ENCODE results near the gene IL25.
"Not testable (repeated sequence)": the region's sequence is repeated elsewhere in the genome, so short reads cannot be mapped to it uniquely, and the experiment has no call there.

Gene IL25

GRCh38 chr14:23372509-23372908, at the start of gene IL25:
TSS of gene IL25 (plus strand) at chr14:23372809.
- no peak for TF ChIP-seq CTCF (IDR thresholded peaks at IDR 0.05; ENCODE audit: low read depth, low read length)
- no peak for DNase-seq (ENCODE audit: extremely low read depth, low read depth)

DNA sequence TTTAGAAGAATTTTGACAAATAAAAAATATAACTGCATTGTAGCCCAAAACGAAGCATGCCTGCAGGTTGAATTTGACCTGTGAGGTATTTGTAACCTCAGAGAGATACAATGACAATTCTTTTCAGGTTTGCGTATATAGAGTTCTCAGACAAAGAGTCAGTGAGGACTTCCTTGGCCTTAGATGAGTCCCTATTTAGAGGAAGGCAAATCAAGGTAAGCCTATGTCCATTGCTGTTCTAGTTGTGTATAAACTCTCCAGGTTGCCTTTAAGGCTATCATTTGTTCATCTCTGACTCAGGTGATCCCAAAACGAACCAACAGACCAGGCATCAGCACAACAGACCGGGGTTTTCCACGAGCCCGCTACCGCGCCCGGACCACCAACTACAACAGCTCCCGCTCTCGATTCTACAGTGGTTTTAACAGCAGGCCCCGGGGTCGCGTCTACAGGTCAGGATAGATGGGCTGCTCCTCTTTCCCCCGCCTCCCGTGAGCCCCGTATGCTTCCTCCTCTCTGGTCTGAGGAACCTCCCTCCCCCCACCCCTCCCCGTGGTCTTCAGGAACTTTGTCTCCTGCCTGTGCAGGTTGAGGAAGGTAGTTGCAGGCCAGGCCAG, 48.7 kb upstream of the IL25 start:
- DNase-seq (ENCODE audit: extremely low read depth, low read depth), result no peak
- TF ChIP-seq CTCF (IDR thresholded peaks at IDR 0.05; ENCODE audit: low read depth, low read length), result no peak

DNA sequence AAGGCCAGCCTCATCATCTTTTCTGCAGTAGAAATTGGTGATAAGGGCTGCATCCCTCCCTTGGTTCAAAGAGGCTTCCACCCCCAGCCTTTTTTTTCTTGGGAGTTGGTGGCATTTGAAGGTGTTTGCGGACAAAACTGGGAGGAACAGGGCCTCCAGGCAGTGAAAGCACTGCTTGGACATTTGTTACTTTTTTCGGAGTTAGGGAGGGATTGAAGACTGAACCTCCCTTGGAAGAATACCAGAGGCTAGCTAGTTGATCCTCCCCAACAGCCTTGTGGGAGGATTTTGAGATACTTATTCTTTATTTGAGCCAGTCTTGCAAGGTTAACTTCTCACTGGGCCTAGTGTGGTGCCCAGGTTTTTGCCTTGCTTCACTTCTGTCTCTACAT, 48.2 kb upstream of the IL25 start:
- TF ChIP-seq CTCF (IDR thresholded peaks at IDR 0.05; ENCODE audit: low read depth, low read length), result no peak
- DNase-seq (ENCODE audit: extremely low read depth, low read depth), result no peak

- TF ChIP-seq CTCF (IDR thresholded peaks at IDR 0.05; ENCODE audit: low read depth, low read length), result no peak
- DNase-seq (ENCODE audit: extremely low read depth, low read depth), result no peak
Measured at GRCh38 chr14:23324993-23325392, 47.6 kb upstream of the IL25 start.

DNA sequence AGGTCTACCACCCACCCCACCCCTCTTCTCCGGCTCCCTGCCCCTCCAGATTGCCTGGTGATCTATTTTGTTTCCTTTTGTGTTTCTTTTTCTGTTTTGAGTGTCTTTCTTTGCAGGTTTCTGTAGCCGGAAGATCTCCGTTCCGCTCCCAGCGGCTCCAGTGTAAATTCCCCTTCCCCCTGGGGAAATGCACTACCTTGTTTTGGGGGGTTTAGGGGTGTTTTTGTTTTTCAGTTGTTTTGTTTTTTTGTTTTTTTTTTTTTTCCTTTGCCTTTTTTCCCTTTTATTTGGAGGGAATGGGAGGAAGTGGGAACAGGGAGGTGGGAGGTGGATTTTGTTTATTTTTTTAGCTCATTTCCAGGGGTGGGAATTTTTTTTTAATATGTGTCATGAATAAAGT, 46.9 kb upstream of the IL25 start:
- DNase-seq (ENCODE audit: extremely low read depth, low read depth), result not testable (repeated sequence)

GRCh38 chr14:23326491-23327332, 45.9 kb upstream of the IL25 start:
- DNase-seq (ENCODE audit: extremely low read depth, low read depth), result no peak
- no peak for TF ChIP-seq CTCF (IDR thresholded peaks at IDR 0.05; ENCODE audit: low read depth, low read length)

GRCh38 chr14:23327947-23328744, 44.5 kb upstream of the IL25 start:
- DNase-seq (ENCODE audit: extremely low read depth, low read depth), result peak; percentile 49
- peak; percentile 86 for TF ChIP-seq CTCF (IDR thresholded peaks at IDR 0.05; ENCODE audit: low read depth, low read length)

Measured in AG09319 (cell line).